GM18511 (cell line): Measurements from ENCODE around the gene WDR41.

Experiments
- ATAC-seq: cut with Tn5 transposase; IDR thresholded peaks from one replicate; pipeline ENCODE4 v1.9.1; 2021; ENCODE audit warnings: mild to moderate bottlenecking, moderate library complexity; ENCODE audit not compliant: unreplicated experiment

WDR41 gene

GRCh38 chr5:77448831-77449230 lies 43.3 kb downstream of the WDR41 start:
- ATAC-seq = no peak

- no peak for ATAC-seq
Measured at GRCh38 chr5:77444356-77444755, 47.8 kb downstream of the WDR41 start.

- ATAC-seq = no peak
Measured at GRCh38 chr5:77443670-77444069, 48.4 kb downstream of the WDR41 start.

DNA sequence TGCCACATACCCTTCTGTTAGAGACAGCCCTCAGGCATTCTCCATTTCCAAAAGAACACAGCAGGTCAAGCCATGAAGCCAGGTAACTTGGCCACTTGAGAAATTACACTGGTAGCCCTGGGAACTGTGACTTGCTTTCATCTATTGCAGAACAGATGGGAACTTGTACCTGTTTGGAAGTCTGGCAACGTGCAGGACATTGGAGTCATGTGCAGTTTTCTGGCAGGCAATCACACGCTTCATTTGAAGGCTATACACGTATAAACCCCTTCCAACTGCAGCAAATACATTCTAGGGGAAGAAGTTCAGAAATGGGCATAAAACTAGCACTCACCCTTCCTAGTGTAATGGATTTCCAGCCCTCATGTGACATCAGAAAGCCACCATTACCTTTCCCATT lies 54.0 kb downstream of the WDR41 start:
- ATAC-seq = no peak

DNA sequence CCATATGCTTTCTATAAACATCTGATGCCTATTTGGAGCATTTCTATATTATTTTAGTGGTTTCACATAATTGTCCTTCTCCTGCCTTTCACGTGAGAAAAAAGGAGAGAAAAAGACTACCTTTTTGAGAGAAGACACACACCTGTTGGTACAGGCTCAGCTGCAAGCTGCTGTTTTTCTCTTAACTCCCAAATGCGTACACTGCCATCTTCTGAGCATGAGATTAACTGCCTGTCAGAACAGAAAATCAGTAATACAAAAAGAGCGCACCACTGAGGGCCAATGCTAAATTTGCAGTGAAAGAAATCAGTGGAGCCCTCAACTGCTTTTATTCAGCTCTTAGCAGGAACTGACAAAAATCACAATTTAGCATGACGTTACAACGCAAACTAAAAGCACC lies 54.9 kb downstream of the WDR41 start:
- ATAC-seq = no peak

DNA sequence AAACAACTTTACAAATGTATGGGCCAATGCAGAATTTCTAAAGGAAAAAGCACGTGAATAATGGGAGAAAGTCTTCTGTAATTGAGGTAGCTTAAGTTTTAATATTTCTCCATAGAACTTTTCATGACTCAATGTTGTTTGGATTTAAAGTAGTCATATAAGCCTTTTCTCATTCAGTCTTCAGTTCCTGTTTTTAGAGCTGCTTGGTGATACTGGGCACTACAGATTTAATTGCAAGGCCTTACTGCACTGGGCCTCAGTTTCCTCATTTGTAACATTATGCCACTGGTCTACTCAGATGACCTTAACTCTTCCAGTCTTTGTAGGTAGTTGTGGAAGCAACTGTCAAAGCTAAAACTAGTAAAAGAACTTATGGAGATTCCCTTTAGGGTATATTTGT lies 60.4 kb downstream of the WDR41 start:
- no peak for ATAC-seq

GRCh38 chr5:77431286-77431685 lies 60.8 kb downstream of the WDR41 start:
- no peak for ATAC-seq

- no peak for ATAC-seq
Measured at GRCh38 chr5:77430726-77431125, 61.4 kb downstream of the WDR41 start.

GRCh38 chr5:77428526-77428925 lies 63.6 kb downstream of the WDR41 start:
- ATAC-seq = no peak

DNA sequence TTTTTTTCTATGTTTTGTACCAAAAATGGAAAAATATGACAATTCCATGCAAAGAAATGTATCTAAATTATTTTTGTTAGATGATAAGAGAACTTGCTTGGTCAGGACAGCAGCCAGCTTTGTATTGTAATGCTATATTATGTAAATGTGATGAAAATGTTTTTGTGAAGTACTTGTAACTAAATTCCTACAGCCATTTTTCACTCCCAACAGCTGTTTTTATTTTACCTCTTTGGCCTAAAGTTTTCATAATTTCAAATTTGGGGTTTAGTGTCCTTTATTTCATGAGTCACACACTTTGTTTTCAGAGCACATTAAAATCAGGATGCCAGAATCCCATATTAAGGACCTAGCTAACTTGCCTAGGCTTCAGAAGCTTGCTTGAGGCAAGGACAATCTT lies 64.1 kb downstream of the WDR41 start:
- ATAC-seq = no peak

GRCh38 chr5:77426670-77427069 lies 65.4 kb downstream of the WDR41 start:
- no peak for ATAC-seq

DNA sequence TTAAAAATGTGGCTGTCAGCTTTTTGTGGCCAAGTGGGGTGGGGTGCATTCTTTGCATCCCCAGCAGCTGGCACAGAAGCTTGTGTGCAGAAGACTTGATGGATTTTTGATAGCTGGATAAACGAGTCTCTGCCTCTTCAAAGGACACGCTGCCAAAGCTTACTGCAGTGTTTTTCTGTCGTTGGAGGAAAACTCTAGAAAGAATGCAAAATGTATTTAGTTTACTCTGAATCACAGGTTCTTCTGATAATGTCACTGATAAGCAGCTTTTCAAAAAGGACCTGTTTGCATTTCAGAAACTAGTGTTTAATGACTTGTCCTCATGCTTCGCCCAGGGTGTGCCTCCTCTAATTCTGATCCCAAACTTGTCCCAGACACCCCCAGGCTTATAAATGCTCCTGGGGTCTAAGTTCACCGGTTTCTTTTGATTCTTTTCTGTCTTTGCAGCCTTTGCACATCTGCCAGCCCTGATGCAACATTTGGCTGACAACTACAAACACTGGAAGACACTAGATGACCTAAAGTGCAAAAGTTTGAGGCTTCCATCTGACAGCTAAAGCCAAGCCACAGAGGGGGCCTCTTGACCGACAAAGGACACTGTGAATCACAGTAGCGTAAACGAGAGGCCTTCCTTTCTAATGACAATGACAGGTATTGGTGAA lies 66.0 kb downstream of the WDR41 start:
- ATAC-seq = no peak

DNA sequence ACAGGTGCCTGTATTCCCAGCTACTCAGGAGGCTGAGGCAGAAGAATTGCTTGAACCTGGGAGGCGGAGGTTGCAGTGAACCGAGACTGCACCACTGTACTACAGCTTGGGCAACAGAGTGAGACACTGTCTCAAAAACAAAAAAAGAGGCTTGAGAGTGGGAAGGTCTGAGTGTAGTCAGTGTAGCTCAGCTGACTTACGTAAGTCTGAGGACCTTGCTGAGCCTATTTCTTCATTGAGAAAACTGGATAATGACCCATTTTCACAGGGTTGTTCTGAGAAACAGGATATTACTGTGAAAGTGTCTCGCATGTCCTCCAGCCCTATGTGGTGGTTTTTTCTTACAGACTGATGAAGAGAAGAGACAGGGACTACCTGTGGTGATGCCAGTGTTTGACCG lies 66.7 kb downstream of the WDR41 start:
- ATAC-seq = no peak

GRCh38 chr5:77424921-77425320 lies 67.2 kb downstream of the WDR41 start:
- no peak for ATAC-seq

GRCh38 chr5:77423022-77423750 lies 68.9 kb downstream of the WDR41 start:
- no peak for ATAC-seq

DNA sequence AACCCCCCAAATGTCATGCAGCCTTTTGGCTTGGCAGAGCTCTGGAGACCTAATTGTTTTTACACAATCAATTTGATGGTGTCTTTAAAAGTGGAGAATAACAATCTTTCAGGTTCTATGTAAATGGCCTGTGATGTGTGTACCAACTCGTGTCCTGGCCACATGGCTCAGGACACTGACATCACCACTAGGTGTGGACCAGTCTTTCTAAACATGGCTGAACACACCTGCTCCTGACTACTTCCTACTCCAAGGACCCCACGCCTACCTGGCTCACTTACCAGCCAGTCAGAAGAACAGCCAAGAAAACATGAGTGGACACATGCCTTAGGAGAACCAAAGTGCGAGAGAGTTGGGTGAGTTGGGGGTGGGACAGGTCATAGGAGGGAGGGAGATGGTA lies 71.2 kb downstream of the WDR41 start:
- ATAC-seq = no peak

GRCh38 chr5:77419644-77420582 lies 72.2 kb downstream of the WDR41 start:
- ATAC-seq = no peak

DNA sequence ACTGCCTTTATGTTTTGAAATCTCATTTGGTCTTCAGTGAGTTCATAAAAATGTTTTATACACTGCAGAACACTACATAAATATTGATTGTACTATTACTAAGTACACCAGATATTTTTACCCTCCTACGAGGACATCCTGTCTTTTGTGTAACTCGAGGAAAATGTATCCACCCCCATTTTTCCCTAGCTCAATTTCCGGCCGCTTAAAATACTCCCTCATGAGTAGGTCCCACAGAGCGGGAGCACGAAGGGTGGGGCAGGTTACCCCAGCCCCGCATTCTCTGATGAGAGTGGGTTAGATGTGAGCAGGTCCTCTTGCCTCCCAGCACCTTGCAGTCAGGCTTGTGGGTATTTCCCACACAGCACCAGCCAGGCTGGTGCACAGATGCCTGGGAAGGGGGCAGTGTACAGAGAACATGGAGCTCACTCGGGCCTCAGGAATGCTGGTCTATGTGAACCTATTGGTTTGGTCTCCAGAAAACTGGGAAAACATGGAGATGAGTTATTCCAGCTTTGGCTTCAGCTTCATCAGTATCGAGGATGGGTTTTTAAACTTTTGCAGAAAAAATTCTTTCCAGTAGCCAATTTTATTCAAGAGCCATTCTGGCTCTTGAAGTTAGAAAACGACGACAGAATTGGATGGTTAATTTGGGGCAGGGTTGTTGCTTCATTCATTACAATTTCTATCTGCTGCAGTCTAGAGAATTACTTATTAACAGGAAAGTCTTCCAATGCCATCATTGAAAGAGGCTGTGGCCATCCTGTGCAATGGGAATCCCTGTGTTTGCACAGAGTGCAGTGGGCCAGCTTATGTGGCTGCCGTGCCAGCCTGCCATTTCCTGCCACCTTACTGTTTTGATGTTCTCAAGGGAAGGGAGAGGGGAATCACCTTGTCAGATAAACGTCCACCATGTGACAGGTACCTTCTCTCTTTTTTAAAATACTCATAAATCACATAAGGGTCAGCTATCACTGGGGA lies 73.2 kb downstream of the WDR41 start:
- ATAC-seq = no peak

- no peak for ATAC-seq
Measured at GRCh38 chr5:77418162-77418561, 74.0 kb downstream of the WDR41 start.

- ATAC-seq = no peak
Measured at GRCh38 chr5:77413049-77413448, 79.1 kb downstream of the WDR41 start.
